HepG2 (cell line): ENCODE results near the gene PLEKHA3. TPM values are rescaled to one million over a fixed set of nuclear protein-coding genes. Genes with fewer than 3 reads are reported as not detected.

Experiments used
- HOMEZ ChIP-seq: IDR thresholded peaks from 2 replicates; pipeline ENCODE4 v1.6.1; 2016; ENCODE audit warnings: low read depth
- JUN ChIP-seq: sonication (generic); formaldehyde crosslinking; IDR thresholded peaks from 2 replicates; pipeline ENCODE4 v1.4.0; 2020; ENCODE audit warnings: mild to moderate bottlenecking, missing genetic modification reagents
- KLF9 ChIP-seq: IDR thresholded peaks from 2 replicates; pipeline ENCODE4 v1.6.1; 2016; ENCODE audit warnings: low read depth
- NFIC ChIP-seq: IDR thresholded peaks from 2 replicates; pipeline ENCODE4 v1.6.1; 2012; ENCODE audit warnings: mild to moderate bottlenecking, low read length, inconsistent platforms
- RFX3 ChIP-seq: IDR thresholded peaks from 2 replicates; pipeline ENCODE4 v1.6.1; 2016; ENCODE audit warnings: missing biosample characterization, missing genetic modification reagents
- SNAPC4 ChIP-seq: sonication (generic); formaldehyde crosslinking; IDR thresholded peaks from 2 replicates; pipeline ENCODE4 v1.4.0; 2020; ENCODE audit warnings: mild to moderate bottlenecking, missing genetic modification reagents
- TAF15 ChIP-seq: fragments of 200-400 bp; formaldehyde crosslinking; IDR thresholded peaks from one replicate; pipeline ENCODE4 v1.6.1; 2018; ENCODE audit warnings: mild to moderate bottlenecking, low read depth, low read length; ENCODE audit not compliant: poor library complexity, severe bottlenecking
- YEATS2 ChIP-seq: sonication (generic); formaldehyde crosslinking; IDR thresholded peaks from 2 replicates; pipeline ENCODE4 v1.4.0; 2020; ENCODE audit warnings: missing genetic modification reagents, borderline replicate concordance
- ZGPAT ChIP-seq: IDR thresholded peaks from 2 replicates; pipeline ENCODE4 v1.6.1; 2016; ENCODE audit warnings: mild to moderate bottlenecking
- ZNF772 ChIP-seq: sonication (generic); formaldehyde crosslinking; IDR thresholded peaks from 2 replicates; pipeline ENCODE4 v1.5.0; 2020; ENCODE audit warnings: mild to moderate bottlenecking, missing genetic modification reagents
- ZNF792 ChIP-seq: IDR thresholded peaks from 2 replicates; pipeline ENCODE4 v1.6.1; 2016
- ZNF83 ChIP-seq: sonication (generic); formaldehyde crosslinking; IDR thresholded peaks from 2 replicates; pipeline ENCODE4 v1.4.0; 2020; ENCODE audit warnings: missing genetic modification reagents, mild to moderate bottlenecking, borderline replicate concordance
- ZNF878 ChIP-seq: sonication (generic); formaldehyde crosslinking; IDR thresholded peaks from 2 replicates; pipeline ENCODE4 v1.8.1; 2023; ENCODE audit warnings: mild to moderate bottlenecking, missing genetic modification reagents, moderate library complexity
- polyA plus RNA-seq, 8 experiments: library from polyadenylated mRNA; depleted of rRNA in 3 of 8; stranded (reverse) in 7 of 8; unstranded in 1 of 8; fragments of >200 nt; fragmentation: Illumina TruSeq in 4 of 8; extraction: Trizol in 4 of 8; gene quantifications; 2 replicates each; pipeline versions ENCODE4 v1.2.1 to v1.2.3, GENCODE V29; 2011 to 2016; ENCODE audit warnings: low read depth in 4 of 8, missing spikeins in 1 of 8, mixed read lengths in 1 of 8; ENCODE audit not compliant: insufficient read depth in 1 of 8
- total RNA-seq, 5 experiments: library from RNA; depleted of rRNA; stranded (reverse); fragments of >200 nt; fragmentation: Illumina TruSeq; extraction: Trizol; gene quantifications; 2 replicates each; pipeline ENCODE4 v1.2.3, GENCODE V29; 2016; ENCODE audit warnings: low read depth in 1 of 5

Gene PLEKHA3
- total and polyA plus RNA-seq, 2 of the 13 experiments (the other 11 are each of a cell fraction or from before 2014, with no cell fraction given), result 11.7 to 23.1 TPM

GRCh38 chr2:178478439-178479274, 1.6 kb upstream of the PLEKHA3 start, which contains the start of gene FKBP7 (continued):
- TF ChIP-seq SNAPC4 (peak; percentile 76), ZNF792 (CRISPR knock-in tag) (peak; percentile 66), RFX3 (CRISPR knock-in tag) (no peak), HOMEZ (CRISPR knock-in tag) (peak; percentile 13; the same call in 1 of the 2 replicates), TAF15 (no peak), YEATS2 (CRISPR knock-in tag) (peak; percentile 72), ZNF83 (CRISPR knock-in tag) (no peak), ZGPAT (CRISPR knock-in tag) (peak; percentile 84), ZNF878 (CRISPR knock-in tag) (peak; percentile 85), NFIC (0 out of 2 replicates have a peak, but pooled peaks have one; percentile 19), ZNF772 (CRISPR knock-in tag) (0 out of 2 replicates have a peak, but pooled peaks have one; percentile 23), JUN (CRISPR knock-in tag) (no peak), KLF9 (CRISPR knock-in tag) (no peak)
